Panc1 (cell line): ENCODE results near the gene CDC42BPA. TPM values are rescaled to one million over a fixed set of nuclear protein-coding genes. Genes with fewer than 3 reads are reported as not detected.

Experiments used
- ATAC-seq: fragments of 200-7000 bp; cut with Tn5 transposase; 2 replicates; pipeline ENCODE4 v1.9.1; 2020; ENCODE audit warnings: mild to moderate bottlenecking, moderate library complexity
- BruUV-seq: library from RNA; stranded (reverse); fragments of 400-500 nt; replicated peaks from 2 replicates; lab custom pipeline; 2021; lab: Mats Ljungman, UMichigan
- CTCF ChIA-PET: fragments of 300-600 bp; sonication (Branson Sonifier 250); formaldehyde crosslinking; loops from one replicate; lab custom pipeline; 2022; ENCODE audit warnings: antibody characterized with exemption; lab: Charles Lee
- POLR2A ChIA-PET: fragments of 300-600 bp; sonication (Branson Sonifier 250); formaldehyde crosslinking; loops from one replicate; lab custom pipeline; 2022; ENCODE audit warnings: antibody characterized with exemption; lab: Charles Lee
- DNase-seq: peaks from one replicate; pipeline ENCODE4 v3.0.0-alpha.2; 2010; ENCODE audit warnings: low read depth, low spot score
- H3K27ac ChIP-seq: 2 replicates; pipeline ENCODE4 v1.5.1; 2011; ENCODE audit warnings: mild to moderate bottlenecking, low read length, inconsistent platforms
- H3K27me3 ChIP-seq: fragments of 200-500 bp; sonication (Bioruptor generic); 2 replicates; pipeline ENCODE4 v1.6.0; 2014; ENCODE audit warnings: low read length, inconsistent platforms; ENCODE audit not compliant: control insufficient read depth, insufficient read depth
- H3K36me3 ChIP-seq: fragments of 200-500 bp; sonication (Bioruptor generic); 2 replicates; pipeline ENCODE4 v1.5.1; 2014; ENCODE audit warnings: inconsistent platforms, mild to moderate bottlenecking, low read length, moderate library complexity; ENCODE audit not compliant: control insufficient read depth, insufficient read depth
- H3K4me1 ChIP-seq: 2 replicates; pipeline ENCODE4 v1.5.1; 2011; ENCODE audit warnings: inconsistent platforms, mild to moderate bottlenecking, low read length, moderate library complexity; ENCODE audit not compliant: control insufficient read depth, insufficient read depth
- H3K4me3 ChIP-seq, 2 experiments: 2 replicates each; pipeline ENCODE4 v1.5.1; 2011 to 2012; ENCODE audit warnings: low read depth in 2 of 2, low read length in 2 of 2, mild to moderate bottlenecking in 2 of 2, inconsistent platforms in 1 of 2, moderate library complexity in 1 of 2
- H3K9me3 ChIP-seq: fragments of 200-500 bp; sonication (Bioruptor generic); 2 replicates; pipeline ENCODE4 v1.5.1; 2014; ENCODE audit warnings: low read depth, mild to moderate bottlenecking, inconsistent platforms, low read length, moderate library complexity; ENCODE audit not compliant: control insufficient read depth, insufficient read depth
- POLR2AphosphoS5 ChIP-seq: IDR thresholded peaks from 2 replicates; pipeline ENCODE4 v1.6.1; 2012; ENCODE audit warnings: mild to moderate bottlenecking, low read depth, low read length, moderate library complexity
- SIN3A ChIP-seq: IDR thresholded peaks from 2 replicates; pipeline ENCODE4 v1.6.1; 2012; ENCODE audit warnings: low read depth, mild to moderate bottlenecking, low read length, moderate library complexity, borderline replicate concordance; ENCODE audit not compliant: insufficient read depth
- TCF7L2 ChIP-seq: IDR thresholded peaks from 2 replicates; pipeline ENCODE4 v1.6.1; 2011; ENCODE audit warnings: mild to moderate bottlenecking, low read depth, low read length, inconsistent platforms
- in situ Hi-C: cut with HindIII; loops from 2 replicates; pipeline ENCODE4 v1.10.0; 2016; ENCODE audit warnings: low sequenced_read_pairs, low pct_unique_long_range_greater_than_20kb
- intact Hi-C: fragments of 100-400 bp; cut with micrococcal nuclease; formaldehyde crosslinking; loops from one replicate; pipeline ENCODE4 v1.10.0; 2022; ENCODE audit not compliant: unreplicated experiment
- total RNA-seq: library from RNA; stranded (reverse); gene quantifications from one replicate; pipeline ENCODE4 v1.2.1, GENCODE V29; 2021; ENCODE audit not compliant: unreplicated experiment
- TF ChIP-seq, protein P1 (sequence below): fragments of 450-650 bp; IDR thresholded peaks from 2 replicates; pipeline ENCODE4 v1.5.1; 2017; ENCODE audit warnings: mild to moderate bottlenecking
- TF ChIP-seq, protein P2 (sequence below), 2 experiments: IDR thresholded peaks; 2 replicates each; pipeline ENCODE4 v1.6.1; 2011 to 2012; ENCODE audit warnings: low read depth in 2 of 2, control low read depth in 1 of 2, low read length in 1 of 2, mild to moderate bottlenecking in 1 of 2, moderate library complexity in 1 of 2; ENCODE audit not compliant: insufficient read depth in 1 of 2

The CDC42BPA gene
- total RNA-seq, 1 experiment from 2014 or later: 32.8 TPM

DNA sequence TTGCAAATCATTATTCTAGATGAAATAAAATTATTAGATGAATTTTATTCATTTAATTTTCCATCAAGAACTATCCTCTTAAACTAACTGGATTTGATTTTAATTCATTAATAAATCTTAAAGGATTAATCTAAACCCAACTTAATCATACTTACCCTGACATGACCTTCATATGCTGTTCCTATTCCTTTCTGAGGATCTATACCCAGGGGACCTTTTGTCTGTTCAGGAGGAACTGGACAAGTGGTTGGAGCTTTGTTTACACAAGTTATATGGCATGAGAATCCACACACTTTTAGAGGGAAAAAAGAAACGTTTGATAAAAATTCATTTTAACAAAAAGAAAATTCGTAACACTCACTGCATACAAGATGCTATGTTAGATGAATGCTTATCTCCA is 283.0 kb downstream of the CDC42BPA start:
- CTCF ChIA-PET: no interaction called here
- H3K4me3 ChIP-seq: no peak overlapping the region
- TF ChIP-seq, protein P1, sequence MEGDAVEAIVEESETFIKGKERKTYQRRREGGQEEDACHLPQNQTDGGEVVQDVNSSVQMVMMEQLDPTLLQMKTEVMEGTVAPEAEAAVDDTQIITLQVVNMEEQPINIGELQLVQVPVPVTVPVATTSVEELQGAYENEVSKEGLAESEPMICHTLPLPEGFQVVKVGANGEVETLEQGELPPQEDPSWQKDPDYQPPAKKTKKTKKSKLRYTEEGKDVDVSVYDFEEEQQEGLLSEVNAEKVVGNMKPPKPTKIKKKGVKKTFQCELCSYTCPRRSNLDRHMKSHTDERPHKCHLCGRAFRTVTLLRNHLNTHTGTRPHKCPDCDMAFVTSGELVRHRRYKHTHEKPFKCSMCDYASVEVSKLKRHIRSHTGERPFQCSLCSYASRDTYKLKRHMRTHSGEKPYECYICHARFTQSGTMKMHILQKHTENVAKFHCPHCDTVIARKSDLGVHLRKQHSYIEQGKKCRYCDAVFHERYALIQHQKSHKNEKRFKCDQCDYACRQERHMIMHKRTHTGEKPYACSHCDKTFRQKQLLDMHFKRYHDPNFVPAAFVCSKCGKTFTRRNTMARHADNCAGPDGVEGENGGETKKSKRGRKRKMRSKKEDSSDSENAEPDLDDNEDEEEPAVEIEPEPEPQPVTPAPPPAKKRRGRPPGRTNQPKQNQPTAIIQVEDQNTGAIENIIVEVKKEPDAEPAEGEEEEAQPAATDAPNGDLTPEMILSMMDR: no peak
- TF ChIP-seq TCF7L2: no peak
- TF ChIP-seq POLR2AphosphoS5: no peak
- in situ Hi-C loops (no loop called here), intact Hi-C loops (no loop called here)
- BruUV-seq: no TSS peak
- peaks cover 5% of the 10 kb centered on the region for H3K36me3 ChIP-seq
- no peaks in the 10 kb centered on the region for H3K4me1 ChIP-seq
- H3K27ac ChIP-seq: no peak overlapping the region
- ATAC-seq (no peak), DNase-seq (no peak)
- no peaks in the 10 kb centered on the region for H3K9me3 ChIP-seq
- no peaks in the 10 kb centered on the region for H3K27me3 ChIP-seq
- POLR2A ChIA-PET: no interaction called here

DNA sequence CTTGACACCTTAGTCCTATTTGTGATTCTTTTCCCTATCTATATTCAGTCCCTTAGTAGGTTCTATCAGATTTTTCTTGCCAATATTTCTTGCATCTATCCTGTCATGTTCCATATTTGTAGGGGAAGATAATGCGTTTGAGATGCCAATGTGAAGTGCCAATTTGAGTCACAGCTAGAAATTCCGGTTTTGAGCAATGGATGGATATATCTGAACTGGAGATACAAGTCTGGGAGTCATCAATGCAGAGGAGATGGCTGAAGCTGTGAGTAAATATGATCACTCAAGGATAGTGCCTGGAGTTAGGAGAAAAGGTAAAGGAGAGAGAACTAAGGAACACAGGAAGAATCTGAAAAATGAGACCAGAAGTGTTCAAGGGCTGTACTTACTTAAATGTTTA is 284.4 kb downstream of the CDC42BPA start:
- intact Hi-C loops: no loop called here
- Histone ChIP-seq H3K36me3 (peaks cover 10% of the 10 kb centered on the region), H3K27ac (no peak overlapping the region), H3K4me3 (no peak overlapping the region), H3K27me3 (no peaks in the 10 kb centered on the region), H3K4me1 (no peaks in the 10 kb centered on the region), H3K9me3 (no peaks in the 10 kb centered on the region)
- TF ChIP-seq SIN3A: no peak
- TF ChIP-seq, protein P1: no peak
- no peak for DNase-seq
- no TSS peak for BruUV-seq
- in situ Hi-C loops: no loop called here
- ChIA-PET CTCF (no interaction called here), POLR2A (no interaction called here)
- ATAC-seq: no peak

DNA sequence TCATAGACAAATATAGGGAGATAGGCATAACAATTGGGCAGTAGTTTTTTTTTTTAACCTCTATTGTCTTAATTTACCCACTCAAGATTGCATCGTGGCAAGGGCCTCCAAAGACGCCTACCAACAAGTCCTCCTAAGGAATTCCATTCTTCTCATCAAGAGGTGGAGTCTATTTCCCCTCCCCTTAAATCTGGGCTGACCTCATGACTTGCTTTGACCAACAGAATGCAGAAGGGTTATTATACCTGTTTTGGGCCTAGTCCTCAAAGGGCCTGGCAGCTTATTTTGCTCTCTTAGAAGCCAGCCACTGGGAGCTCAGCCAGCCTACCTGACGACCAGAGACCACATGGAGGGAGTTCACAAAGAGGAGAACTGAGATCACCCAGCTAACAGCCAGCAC is 285.9 kb downstream of the CDC42BPA start:
- no peak overlapping the region for H3K27ac ChIP-seq
- H3K27me3 ChIP-seq: no peaks in the 10 kb centered on the region
- TF ChIP-seq TCF7L2 (no peak), SIN3A (no peak), POLR2AphosphoS5 (no peak)
- TF ChIP-seq, protein P2, sequence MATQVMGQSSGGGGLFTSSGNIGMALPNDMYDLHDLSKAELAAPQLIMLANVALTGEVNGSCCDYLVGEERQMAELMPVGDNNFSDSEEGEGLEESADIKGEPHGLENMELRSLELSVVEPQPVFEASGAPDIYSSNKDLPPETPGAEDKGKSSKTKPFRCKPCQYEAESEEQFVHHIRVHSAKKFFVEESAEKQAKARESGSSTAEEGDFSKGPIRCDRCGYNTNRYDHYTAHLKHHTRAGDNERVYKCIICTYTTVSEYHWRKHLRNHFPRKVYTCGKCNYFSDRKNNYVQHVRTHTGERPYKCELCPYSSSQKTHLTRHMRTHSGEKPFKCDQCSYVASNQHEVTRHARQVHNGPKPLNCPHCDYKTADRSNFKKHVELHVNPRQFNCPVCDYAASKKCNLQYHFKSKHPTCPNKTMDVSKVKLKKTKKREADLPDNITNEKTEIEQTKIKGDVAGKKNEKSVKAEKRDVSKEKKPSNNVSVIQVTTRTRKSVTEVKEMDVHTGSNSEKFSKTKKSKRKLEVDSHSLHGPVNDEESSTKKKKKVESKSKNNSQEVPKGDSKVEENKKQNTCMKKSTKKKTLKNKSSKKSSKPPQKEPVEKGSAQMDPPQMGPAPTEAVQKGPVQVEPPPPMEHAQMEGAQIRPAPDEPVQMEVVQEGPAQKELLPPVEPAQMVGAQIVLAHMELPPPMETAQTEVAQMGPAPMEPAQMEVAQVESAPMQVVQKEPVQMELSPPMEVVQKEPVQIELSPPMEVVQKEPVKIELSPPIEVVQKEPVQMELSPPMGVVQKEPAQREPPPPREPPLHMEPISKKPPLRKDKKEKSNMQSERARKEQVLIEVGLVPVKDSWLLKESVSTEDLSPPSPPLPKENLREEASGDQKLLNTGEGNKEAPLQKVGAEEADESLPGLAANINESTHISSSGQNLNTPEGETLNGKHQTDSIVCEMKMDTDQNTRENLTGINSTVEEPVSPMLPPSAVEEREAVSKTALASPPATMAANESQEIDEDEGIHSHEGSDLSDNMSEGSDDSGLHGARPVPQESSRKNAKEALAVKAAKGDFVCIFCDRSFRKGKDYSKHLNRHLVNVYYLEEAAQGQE (IDR thresholded peaks at IDR 0.05; ENCODE audit: insufficient read depth in 1 of 2, low read depth in 2 of 2, low read length in 1 of 2): no peak
- TF ChIP-seq, protein P1: no peak
- no TSS peak for BruUV-seq
- H3K36me3 ChIP-seq: peaks cover 16% of the 10 kb centered on the region
- no peaks in the 10 kb centered on the region for H3K9me3 ChIP-seq
- intact Hi-C loops (no loop called here), in situ Hi-C loops (no loop called here)
- ATAC-seq (no peak), DNase-seq (no peak)
- ChIA-PET CTCF (no interaction called here), POLR2A (no interaction called here)
- H3K4me3 ChIP-seq: no peak overlapping the region
- H3K4me1 ChIP-seq: no peaks in the 10 kb centered on the region
